ENCODE results near the gene KRTAP3-2.

DNA sequence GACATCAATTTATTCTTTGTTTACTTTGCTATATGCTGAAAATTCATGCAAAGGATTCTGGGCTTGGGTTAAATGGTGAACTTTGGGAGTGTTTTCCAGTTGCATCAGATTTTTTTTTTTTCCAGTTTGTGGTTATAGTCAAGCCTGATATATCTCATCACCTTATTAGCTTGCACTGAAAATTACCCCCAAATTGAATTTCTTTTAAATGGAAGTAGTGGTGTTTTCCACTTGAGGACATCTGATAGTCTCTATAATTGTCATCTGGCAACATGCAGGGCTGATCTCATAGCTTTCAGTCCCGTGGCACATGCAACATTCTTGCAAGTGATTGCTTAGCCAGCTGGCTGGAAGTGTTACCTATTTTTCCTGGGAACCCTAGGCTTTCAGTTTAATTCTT is 13.9 kb upstream of the KRTAP3-2 start:
- TF ChIP-seq, protein P1, sequence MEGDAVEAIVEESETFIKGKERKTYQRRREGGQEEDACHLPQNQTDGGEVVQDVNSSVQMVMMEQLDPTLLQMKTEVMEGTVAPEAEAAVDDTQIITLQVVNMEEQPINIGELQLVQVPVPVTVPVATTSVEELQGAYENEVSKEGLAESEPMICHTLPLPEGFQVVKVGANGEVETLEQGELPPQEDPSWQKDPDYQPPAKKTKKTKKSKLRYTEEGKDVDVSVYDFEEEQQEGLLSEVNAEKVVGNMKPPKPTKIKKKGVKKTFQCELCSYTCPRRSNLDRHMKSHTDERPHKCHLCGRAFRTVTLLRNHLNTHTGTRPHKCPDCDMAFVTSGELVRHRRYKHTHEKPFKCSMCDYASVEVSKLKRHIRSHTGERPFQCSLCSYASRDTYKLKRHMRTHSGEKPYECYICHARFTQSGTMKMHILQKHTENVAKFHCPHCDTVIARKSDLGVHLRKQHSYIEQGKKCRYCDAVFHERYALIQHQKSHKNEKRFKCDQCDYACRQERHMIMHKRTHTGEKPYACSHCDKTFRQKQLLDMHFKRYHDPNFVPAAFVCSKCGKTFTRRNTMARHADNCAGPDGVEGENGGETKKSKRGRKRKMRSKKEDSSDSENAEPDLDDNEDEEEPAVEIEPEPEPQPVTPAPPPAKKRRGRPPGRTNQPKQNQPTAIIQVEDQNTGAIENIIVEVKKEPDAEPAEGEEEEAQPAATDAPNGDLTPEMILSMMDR (IDR thresholded peaks at IDR 0.05), result no peak
- TF ChIP-seq POLR2AphosphoS5 (IDR thresholded peaks at IDR 0.05) (no peak), POLR2A (IDR thresholded peaks at IDR 0.05) (no peak)
